GM12891 (cell line): ENCODE measurements around the gene RBM19.

ENCODE experiments used
- POLR2A ChIP-seq: IDR thresholded peaks from 2 replicates; pipeline ENCODE4 v1.6.1; 2011; ENCODE audit warnings: low read depth, low read length, control low read depth
- POLR2AphosphoS5 ChIP-seq: IDR thresholded peaks from 2 replicates; pipeline ENCODE4 v1.6.1; 2011; ENCODE audit warnings: low read depth, low read length, control low read depth
- POU2F2 ChIP-seq: IDR thresholded peaks from 2 replicates; pipeline ENCODE4 v1.6.1; 2011; ENCODE audit warnings: low read depth, mild to moderate bottlenecking, control low read depth, low read length, moderate library complexity
- SPI1 ChIP-seq: IDR thresholded peaks from 2 replicates; pipeline ENCODE4 v1.6.1; 2011; ENCODE audit warnings: low read depth, low read length, control low read depth
- TAF1 ChIP-seq: IDR thresholded peaks from 2 replicates; pipeline ENCODE4 v1.6.1; 2011; ENCODE audit warnings: low read depth, low read length, control low read depth

- TF ChIP-seq POLR2A (no peak), TAF1 (no peak), POLR2AphosphoS5 (no peak), POU2F2 (no peak), SPI1 (no peak)
These were observed 110.1 kb downstream of the RBM19 start for GRCh38 chr12:113855998-113856397.
